ENCODE measurements around the gene DDIT4. TPM values are rescaled to one million over a fixed set of nuclear protein-coding genes. Genes with fewer than 3 reads are reported as not detected.
"Not testable (repeated sequence)": the region's sequence is repeated elsewhere in the genome, so short reads cannot be mapped to it uniquely, and the experiment has no call there.

Gene DDIT4
- total and polyA plus RNA-seq, 9 of the 15 experiments (the other 6 are each of a cell fraction or from before 2014, with no cell fraction given) = 8.2 to 675 (median 159) TPM

DNA sequence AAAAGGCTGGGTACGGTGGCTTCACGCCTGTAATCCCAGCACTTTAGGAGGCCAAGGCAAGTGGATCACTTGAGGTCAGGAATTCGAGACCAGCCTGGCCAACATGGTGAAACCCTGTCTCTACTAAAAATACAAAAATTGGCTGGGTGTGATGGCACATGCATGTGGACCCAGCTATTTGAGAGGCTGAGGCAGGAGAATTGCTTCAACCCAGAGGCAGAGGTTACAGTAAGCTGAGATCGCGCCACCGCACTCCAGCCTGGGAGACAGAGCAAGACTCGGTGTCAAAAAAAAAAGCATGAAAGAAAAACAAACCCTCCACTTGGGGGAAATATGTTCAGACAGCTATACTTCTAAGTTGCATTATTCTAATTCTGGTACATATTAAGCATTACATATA lies 5.9 kb downstream of the DDIT4 start:
- CTCF ChIA-PET (ENCODE audit: low intra/inter-chr PET ratio); H3K9me1 ChIP-seq (ENCODE audit: control insufficient read depth, insufficient read depth, low read length); H2AFZ ChIP-seq (ENCODE audit: low read depth, low read length); H3K9me3 ChIP-seq (replicated peaks; ENCODE audit: control insufficient read depth, insufficient read depth, low read depth, low read length); H3K27ac ChIP-seq (ENCODE audit: extremely low read depth, low read depth, low read length); FAIRE-seq; H3K27me3 ChIP-seq (ENCODE audit: control insufficient read depth in 2 of 2, insufficient read depth in 2 of 2, low read length in 2 of 2); H3K9ac ChIP-seq (ENCODE audit: insufficient read depth in 1 of 2, low read depth in 2 of 2, low read length in 2 of 2); BruUV-seq (replicated peaks); intact Hi-C loops (cut with micrococcal nuclease); H3K4me2 ChIP-seq (ENCODE audit: insufficient read depth, low read length); ATAC-seq; H3K4me3 ChIP-seq: not testable (repeated sequence)
- Histone ChIP-seq H3K36me3 (ENCODE audit: control insufficient read depth, insufficient read depth, low read length) (peaks cover 19% of the 10 kb centered on the region), H3K4me1 (replicated peaks in 1 of 2; ENCODE audit: control insufficient read depth in 2 of 2, insufficient read depth in 2 of 2, low read length in 2 of 2) (peaks cover 17 to 25% of the 10 kb centered on the region in 2 experiments), H4K20me1 (replicated peaks; ENCODE audit: control insufficient read depth, insufficient read depth, low read length) (peaks cover 20% of the 10 kb centered on the region), H3K79me2 (ENCODE audit: control insufficient read depth, insufficient read depth, low read length) (peaks cover 22% of the 10 kb centered on the region)
- in situ Hi-C loops (cut with MboI) = loop anchor here (5.0 to 10.0 kb wide), 2 partner anchors 43 to 605 kb away; no protein-coding TSS in a partner anchor
- 76% methylated on average over 7 of the region's 7 CpGs for WGBS (ENCODE audit: insufficient coverage, low coverage, missing lambda C conversion rate)
- DNase-seq (ENCODE audit: extremely low read depth in 1 of 4, low spot score in 3 of 4) = peak in 1 of 4 experiments; percentile 1
- POLR2A ChIA-PET = interaction anchor here (1.5 to 10.1 kb wide), 5 partner anchors 9 to 52 kb away, joined by 4 to 277 read pairs (median 197); no protein-coding TSS in a partner anchor

DNA sequence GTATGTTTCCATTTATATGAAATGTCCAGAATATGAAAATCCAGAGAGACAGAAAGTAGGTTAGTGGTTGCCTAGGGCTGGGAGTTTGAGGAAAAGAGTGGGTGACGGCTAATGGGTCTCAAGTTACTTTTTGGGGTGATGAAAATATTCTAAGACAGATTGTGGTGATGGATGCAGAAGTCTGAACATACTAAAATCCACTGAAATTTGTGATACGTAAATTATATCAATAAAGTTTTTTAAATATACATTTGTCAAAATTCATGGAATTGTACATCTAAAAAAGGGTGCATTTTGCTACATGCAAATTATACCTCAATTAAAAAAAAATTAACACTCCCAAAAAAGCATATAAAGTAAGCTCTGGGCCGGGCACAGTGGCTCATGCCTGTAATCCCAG lies 9.4 kb downstream of the DDIT4 start:
- ATAC-seq (no peak), DNase-seq (ENCODE audit: extremely low read depth in 1 of 4, low spot score in 3 of 4) (no peak), FAIRE-seq (no peak)
- no TSS peak for BruUV-seq (replicated peaks)
- H3K9ac ChIP-seq (ENCODE audit: insufficient read depth in 1 of 2, low read depth in 2 of 2, low read length in 2 of 2) = no peak overlapping the region
- H3K79me2 ChIP-seq (ENCODE audit: control insufficient read depth, insufficient read depth, low read length) = no peaks in the 10 kb centered on the region
- no peak overlapping the region for H3K4me3 ChIP-seq
- 88% methylated on average over 3 of the region's 3 CpGs for whole genome bisulfite sequencing (ENCODE audit: insufficient coverage, low coverage, missing lambda C conversion rate)
- no peaks in the 10 kb centered on the region for H4K20me1 ChIP-seq (replicated peaks; ENCODE audit: control insufficient read depth, insufficient read depth, low read length)
- TF ChIP-seq, protein P1, sequence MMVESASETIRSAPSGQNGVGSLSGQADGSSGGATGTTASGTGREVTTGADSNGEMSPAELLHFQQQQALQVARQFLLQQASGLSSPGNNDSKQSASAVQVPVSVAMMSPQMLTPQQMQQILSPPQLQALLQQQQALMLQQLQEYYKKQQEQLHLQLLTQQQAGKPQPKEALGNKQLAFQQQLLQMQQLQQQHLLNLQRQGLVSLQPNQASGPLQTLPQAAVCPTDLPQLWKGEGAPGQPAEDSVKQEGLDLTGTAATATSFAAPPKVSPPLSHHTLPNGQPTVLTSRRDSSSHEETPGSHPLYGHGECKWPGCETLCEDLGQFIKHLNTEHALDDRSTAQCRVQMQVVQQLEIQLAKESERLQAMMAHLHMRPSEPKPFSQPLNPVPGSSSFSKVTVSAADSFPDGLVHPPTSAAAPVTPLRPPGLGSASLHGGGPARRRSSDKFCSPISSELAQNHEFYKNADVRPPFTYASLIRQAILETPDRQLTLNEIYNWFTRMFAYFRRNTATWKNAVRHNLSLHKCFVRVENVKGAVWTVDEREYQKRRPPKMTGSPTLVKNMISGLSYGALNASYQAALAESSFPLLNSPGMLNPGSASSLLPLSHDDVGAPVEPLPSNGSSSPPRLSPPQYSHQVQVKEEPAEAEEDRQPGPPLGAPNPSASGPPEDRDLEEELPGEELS (CRISPR knock-in tag; IDR thresholded peaks at IDR 0.05; ENCODE audit: borderline replicate concordance) = no peak
- TF ChIP-seq, protein P2, sequence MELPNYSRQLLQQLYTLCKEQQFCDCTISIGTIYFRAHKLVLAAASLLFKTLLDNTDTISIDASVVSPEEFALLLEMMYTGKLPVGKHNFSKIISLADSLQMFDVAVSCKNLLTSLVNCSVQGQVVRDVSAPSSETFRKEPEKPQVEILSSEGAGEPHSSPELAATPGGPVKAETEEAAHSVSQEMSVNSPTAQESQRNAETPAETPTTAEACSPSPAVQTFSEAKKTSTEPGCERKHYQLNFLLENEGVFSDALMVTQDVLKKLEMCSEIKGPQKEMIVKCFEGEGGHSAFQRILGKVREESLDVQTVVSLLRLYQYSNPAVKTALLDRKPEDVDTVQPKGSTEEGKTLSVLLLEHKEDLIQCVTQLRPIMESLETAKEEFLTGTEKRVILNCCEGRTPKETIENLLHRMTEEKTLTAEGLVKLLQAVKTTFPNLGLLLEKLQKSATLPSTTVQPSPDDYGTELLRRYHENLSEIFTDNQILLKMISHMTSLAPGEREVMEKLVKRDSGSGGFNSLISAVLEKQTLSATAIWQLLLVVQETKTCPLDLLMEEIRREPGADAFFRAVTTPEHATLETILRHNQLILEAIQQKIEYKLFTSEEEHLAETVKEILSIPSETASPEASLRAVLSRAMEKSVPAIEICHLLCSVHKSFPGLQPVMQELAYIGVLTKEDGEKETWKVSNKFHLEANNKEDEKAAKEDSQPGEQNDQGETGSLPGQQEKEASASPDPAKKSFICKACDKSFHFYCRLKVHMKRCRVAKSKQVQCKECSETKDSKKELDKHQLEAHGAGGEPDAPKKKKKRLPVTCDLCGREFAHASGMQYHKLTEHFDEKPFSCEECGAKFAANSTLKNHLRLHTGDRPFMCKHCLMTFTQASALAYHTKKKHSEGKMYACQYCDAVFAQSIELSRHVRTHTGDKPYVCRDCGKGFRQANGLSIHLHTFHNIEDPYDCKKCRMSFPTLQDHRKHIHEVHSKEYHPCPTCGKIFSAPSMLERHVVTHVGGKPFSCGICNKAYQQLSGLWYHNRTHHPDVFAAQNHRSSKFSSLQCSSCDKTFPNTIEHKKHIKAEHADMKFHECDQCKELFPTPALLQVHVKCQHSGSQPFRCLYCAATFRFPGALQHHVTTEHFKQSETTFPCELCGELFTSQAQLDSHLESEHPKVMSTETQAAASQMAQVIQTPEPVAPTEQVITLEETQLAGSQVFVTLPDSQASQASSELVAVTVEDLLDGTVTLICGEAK (IDR thresholded peaks at IDR 0.05) = peak; percentile 87
- TF ChIP-seq, protein P2 (CRISPR knock-in tag; IDR thresholded peaks at IDR 0.05) = peak; percentile 77
- ChIA-PET CTCF (ENCODE audit: low intra/inter-chr PET ratio) (no interaction called here), POLR2A (interaction anchor here (0.8 to 6.6 kb wide), 8 partner anchors 8 to 38 kb away, joined by 3 to 92 read pairs (median 6); partner anchors contain the start of gene DDIT4)
- H3K27me3 ChIP-seq (ENCODE audit: control insufficient read depth in 2 of 2, insufficient read depth in 2 of 2, low read length in 2 of 2) = no peaks in the 10 kb centered on the region
- H3K4me1 ChIP-seq (replicated peaks in 1 of 2; ENCODE audit: control insufficient read depth in 2 of 2, insufficient read depth in 2 of 2, low read length in 2 of 2) = peaks cover 7 to 14% of the 10 kb centered on the region in 2 experiments; a peak in 4 of 5 replicates
- no peaks in the 10 kb centered on the region for H3K9me3 ChIP-seq (replicated peaks; ENCODE audit: control insufficient read depth, insufficient read depth, low read depth, low read length)
- in situ Hi-C loops (cut with MboI) = no loop called here
- intact Hi-C loops (cut with micrococcal nuclease) = no loop called here
- no peaks in the 10 kb centered on the region for H3K9me1 ChIP-seq (ENCODE audit: control insufficient read depth, insufficient read depth, low read length)
- no peaks in the 10 kb centered on the region for H3K36me3 ChIP-seq (ENCODE audit: control insufficient read depth, insufficient read depth, low read length)
- peak overlapping the region; percentile 37; the same call in 1 of the 2 replicates for H2AFZ ChIP-seq (ENCODE audit: low read depth, low read length)
- no peak overlapping the region for H3K4me2 ChIP-seq (ENCODE audit: insufficient read depth, low read length)
- no peak overlapping the region for H3K27ac ChIP-seq (ENCODE audit: extremely low read depth, low read depth, low read length)
